ENCODE measurements around the gene TENT4A. TPM values are rescaled to one million over a fixed set of nuclear protein-coding genes. Genes with fewer than 3 reads are reported as not detected.

The TENT4A gene
- total RNA-seq, 4 donors from 2014 or later, result 8.0 to 30.7 (median 17.9) TPM

GRCh38 chr5:6736106-6736505 lies 22.9 kb downstream of the TENT4A start:
- H3K36me3 ChIP-seq, result peaks cover 5 to 37% (median 13%) of the 10 kb centered on the region in 3 donors
- H3K4me3 ChIP-seq, result no peak overlapping the region
- H3K27ac ChIP-seq, result no peak overlapping the region
- H3K27me3 ChIP-seq, result no peaks in the 10 kb centered on the region
- WGBS, 2 donors, result 82 to 84% methylated on average over 7 of the region's 7 CpGs
- intact Hi-C loops (cut with DNase I), result no loop called here
- peaks cover 5 to 46% (median 25%) of the 10 kb centered on the region in 3 donors for H3K4me1 ChIP-seq
- no peaks in the 10 kb centered on the region for H3K9me3 ChIP-seq
- no peak for DNase-seq
- TF ChIP-seq CTCF (IDR thresholded peaks at IDR 0.05) (no peak), POLR2A (IDR thresholded peaks at IDR 0.05) (no peak)

GRCh38 chr5:6736524-6737042 lies 23.4 kb downstream of the TENT4A start:
- no peak for DNase-seq
- intact Hi-C loops (cut with DNase I), result no loop called here
- Histone ChIP-seq H3K9me3 (no peaks in the 10 kb centered on the region), H3K27me3 (no peaks in the 10 kb centered on the region), H3K36me3 (peaks cover 5 to 42% (median 14%) of the 10 kb centered on the region in 3 donors), H3K27ac (no peak overlapping the region), H3K4me1 (peaks cover 5 to 41% (median 21%) of the 10 kb centered on the region in 3 donors), H3K4me3 (no peak overlapping the region)
- TF ChIP-seq POLR2A (IDR thresholded peaks at IDR 0.05), result no peak
- TF ChIP-seq CTCF (IDR thresholded peaks at IDR 0.05), result no peak
- WGBS, 2 donors, result 92 to 94% methylated on average over 7 to 9 of the region's 9 CpGs

GRCh38 chr5:6737043-6737941 lies 24.1 kb downstream of the TENT4A start:
- Histone ChIP-seq H3K27ac (no peak overlapping the region), H3K9me3 (no peaks in the 10 kb centered on the region), H3K27me3 (no peaks in the 10 kb centered on the region), H3K36me3 (peaks cover 5 to 49% (median 14%) of the 10 kb centered on the region in 3 donors), H3K4me1 (peaks cover 5 to 34% (median 14%) of the 10 kb centered on the region in 3 donors), H3K4me3 (no peak overlapping the region)
- no peak for TF ChIP-seq CTCF (IDR thresholded peaks at IDR 0.05)
- TF ChIP-seq POLR2A (IDR thresholded peaks at IDR 0.05), result no peak
- DNase-seq, result no peak
- intact Hi-C loops (cut with DNase I), result no loop called here
- 79 to 92% methylated on average over 24 of the region's 24 CpGs for WGBS, 2 donors

- 93 to 95% methylated on average over 7 to 10 of the region's 15 CpGs for WGBS, 2 donors
- TF ChIP-seq CTCF (IDR thresholded peaks at IDR 0.05) (no peak), POLR2A (IDR thresholded peaks at IDR 0.05) (no peak)
- Histone ChIP-seq H3K4me3 (no peak overlapping the region), H3K9me3 (no peaks in the 10 kb centered on the region), H3K27ac (no peak overlapping the region), H3K27me3 (no peaks in the 10 kb centered on the region), H3K36me3 (peaks cover 5 to 72% (median 17%) of the 10 kb centered on the region in 3 donors), H3K4me1 (peaks cover 0 to 11% (median 0%) of the 10 kb centered on the region in 3 donors)
- intact Hi-C loops (cut with DNase I), result no loop called here
- DNase-seq, result no peak
Observed at GRCh38 chr5:6739603-6740002, 26.4 kb downstream of the TENT4A start.

GRCh38 chr5:6740586-6741150 lies 27.4 kb downstream of the TENT4A start:
- H3K4me3 ChIP-seq, result no peak overlapping the region
- H3K4me1 ChIP-seq, result peaks cover 0 to 9% (median 0%) of the 10 kb centered on the region in 3 donors
- intact Hi-C loops (cut with DNase I), result no loop called here
- DNase-seq, result no peak
- no peaks in the 10 kb centered on the region for H3K9me3 ChIP-seq
- no peaks in the 10 kb centered on the region for H3K27me3 ChIP-seq
- 90 to 94% methylated on average over 7 to 10 of the region's 12 CpGs for WGBS, 2 donors
- H3K27ac ChIP-seq, result no peak overlapping the region
- TF ChIP-seq POLR2A (IDR thresholded peaks at IDR 0.05) (no peak), CTCF (IDR thresholded peaks at IDR 0.05) (no peak)
- H3K36me3 ChIP-seq, result peaks cover 5 to 77% (median 17%) of the 10 kb centered on the region in 3 donors

Measured in esophagus squamous epithelium (tissue), 5 donors.